Right lobe of liver (tissue), 6 donors: ENCODE data around the gene NEDD9. TPM values are rescaled to one million over a fixed set of nuclear protein-coding genes. Genes with fewer than 3 reads are reported as not detected.
A peak's percentile ranks its signal among the peaks of the same experiment; 100 is the strongest.

Experiments
- ATAC-seq, 4 donors: fragments of 200-7000 bp; cut with Tn5 transposase; one replicate each; pipeline ENCODE4 v1.9.1; 2020; ENCODE audit warnings: mild to moderate bottlenecking in 4 of 4, moderate library complexity in 4 of 4
- DNase-seq, 3 donors: peaks; one replicate each; pipeline ENCODE4 v3.0.0-alpha.2; 2020
- H3K27ac ChIP-seq, 3 donors: fragments of 200-600 bp; one replicate each; pipeline ENCODE4 v1.8.0; 2022
- H3K27me3 ChIP-seq, 2 donors: fragments of 200-600 bp; one replicate each; pipeline ENCODE4 v1.8.0; 2022
- H3K36me3 ChIP-seq, 4 donors: fragments of 200-600 bp; sonication (generic) in 1 of 4; one replicate each; pipeline versions ENCODE4 v1.5.1 to v1.8.0; 2017 to 2022; ENCODE audit warnings: control low read depth in 1 of 4
- H3K4me1 ChIP-seq, 4 donors: fragments of 200-600 bp; sonication (generic) in 1 of 4; one replicate each; pipeline versions ENCODE4 v1.5.1 to v1.8.0; 2017 to 2022; ENCODE audit warnings: control low read depth in 1 of 4
- H3K4me3 ChIP-seq, 3 donors: fragments of 200-600 bp; one replicate each; pipeline ENCODE4 v1.8.0; 2022
- H3K9me3 ChIP-seq, 4 donors: fragments of 200-600 bp; sonication (generic) in 1 of 4; one replicate each; pipeline versions ENCODE4 v1.5.1 to v1.8.0; 2017 to 2022; ENCODE audit warnings: control low read depth in 1 of 4
- CTCF ChIP-seq, 4 donors: fragments of 200-600 bp in 3 of 4; fragments of 450-650 bp in 1 of 4; IDR thresholded peaks; one replicate each; pipeline versions ENCODE4 v1.5.1 to v1.8.0; 2016 to 2022; ENCODE audit warnings: antibody characterized with exemption in 4 of 4, mild to moderate bottlenecking in 2 of 4
- POLR2A ChIP-seq: fragments of 450-650 bp; IDR thresholded peaks from one replicate; pipeline ENCODE4 v1.6.1; 2017; ENCODE audit warnings: antibody characterized with exemption, mild to moderate bottlenecking
- WGBS: methylation state at CpG from one replicate; pipeline ENCODE4 v1.1.6; 2018; ENCODE audit warnings: low coverage, low lambda C conversion rate; ENCODE audit not compliant: insufficient coverage; ENCODE audit errors: missing lambda C conversion rate; 5-methylcytosine and 5-hydroxymethylcytosine counted together
- intact Hi-C, 2 donors: fragments of 100-400 bp; cut with DNase I; formaldehyde crosslinking; loops; one replicate each; pipeline versions ENCODE4 v1.11.2 to v1.14.1; 2022
- total RNA-seq, 6 experiments: library from RNA; depleted of rRNA in 2 of 6; stranded (reverse); fragments of >200 nt in 2 of 6; fragmentation: NEBNext Ultra II Directional in 3 of 6; extraction: Animal tissue kit (Norgen Biotek cat#: 25700) in 3 of 6; gene quantifications; one replicate each; pipeline versions ENCODE4 v1.1.0 to v1.2.4, GENCODE V29; 2016 to 2023
- donor health status: DM: no; HTN: yes; CAD: no.
- donor health status: DM: no; HTN: no; CAD: no.
- donor health status: DM: no; HTN: no; CAD: no.
- donor health status: DM: no; HTN: yes; CAD: no.
- donor health status: DM: no; HTN: yes; CAD: no.

Gene NEDD9
- total RNA-seq, 6 experiments from 2014 or later, result 5.1 to 59.8 (median 26.2) TPM

GRCh38 chr6:11202513-11203305 lies 29.8 kb downstream of the NEDD9 start:
- Histone ChIP-seq H3K4me1 (peaks cover 0 to 23% (median 7%) of the 10 kb centered on the region in 4 donors), H3K36me3 (peaks cover 0 to 5% (median 0%) of the 10 kb centered on the region in 4 donors), H3K4me3 (no peak overlapping the region), H3K27me3 (no peaks in the 10 kb centered on the region), H3K27ac (peak overlapping the region in 1 of 3 donors; percentile 18), H3K9me3 (no peaks in the 10 kb centered on the region)
- intact Hi-C loops, result no loop called here
- WGBS, result 62% methylated on average over 9 of the region's 9 CpGs
- ATAC-seq (peak in 1 of 4 donors; percentile 11), DNase-seq (no peak)
- no peak for TF ChIP-seq CTCF (IDR thresholded peaks at IDR 0.05)

GRCh38 chr6:11201772-11202512 lies 30.5 kb downstream of the NEDD9 start:
- H3K9me3 ChIP-seq, result no peaks in the 10 kb centered on the region
- TF ChIP-seq POLR2A (no peak), CTCF (IDR thresholded peaks at IDR 0.05) (no peak)
- H3K36me3 ChIP-seq, result peaks cover 0 to 5% (median 0%) of the 10 kb centered on the region in 4 donors
- WGBS, result 46% methylated on average over 4 of the region's 4 CpGs
- DNase-seq, result no peak
- intact Hi-C loops, result no loop called here
- peak overlapping the region in 1 of 3 donors; percentile 18 for H3K27ac ChIP-seq
- peaks cover 0 to 15% (median 6%) of the 10 kb centered on the region in 4 donors for H3K4me1 ChIP-seq
- H3K4me3 ChIP-seq, result no peak overlapping the region
- peak; percentile 35 to 82 (median 64) for ATAC-seq
- H3K27me3 ChIP-seq, result no peaks in the 10 kb centered on the region

- TF ChIP-seq POLR2A (no peak), CTCF (IDR thresholded peaks at IDR 0.05) (no peak)
- H3K36me3 ChIP-seq, result peaks cover 0 to 5% (median 0%) of the 10 kb centered on the region in 4 donors
- peaks cover 0 to 11% (median 3%) of the 10 kb centered on the region in 4 donors for H3K4me1 ChIP-seq
- 0% methylated on average over 1 of the region's 3 CpGs for WGBS
- H3K27ac ChIP-seq, result peak overlapping the region in 1 of 3 donors; percentile 11
- H3K4me3 ChIP-seq, result no peak overlapping the region
- no peak for ATAC-seq
- H3K9me3 ChIP-seq, result no peaks in the 10 kb centered on the region
- intact Hi-C loops, result no loop called here
- DNase-seq, result no peak
- no peaks in the 10 kb centered on the region for H3K27me3 ChIP-seq
These were observed 31.5 kb downstream of the NEDD9 start for GRCh38 chr6:11201015-11201414.

GRCh38 chr6:11200356-11200755 lies 32.1 kb downstream of the NEDD9 start:
- Histone ChIP-seq H3K4me3 (no peak overlapping the region), H3K27ac (peak overlapping the region in 1 of 3 donors; percentile 11), H3K4me1 (peaks cover 0 to 11% (median 3%) of the 10 kb centered on the region in 4 donors), H3K9me3 (no peaks in the 10 kb centered on the region), H3K27me3 (no peaks in the 10 kb centered on the region), H3K36me3 (peaks cover 0 to 5% (median 0%) of the 10 kb centered on the region in 4 donors)
- 92% methylated on average over 1 of the region's 1 CpG for WGBS
- TF ChIP-seq CTCF (IDR thresholded peaks at IDR 0.05) (no peak), POLR2A (no peak)
- ATAC-seq (no peak), DNase-seq (no peak)
- intact Hi-C loops, result no loop called here
